ENCODE data around the gene ETV6. TPM values are rescaled to one million over a fixed set of nuclear protein-coding genes. Genes with fewer than 3 reads are reported as not detected.

The ETV6 gene
- total RNA-seq, 3 donors from 2014 or later: 17.8 to 58.7 (median 45.2) TPM

- peaks cover 0 to 10% of the 10 kb centered on the region in 2 donors for H3K4me1 ChIP-seq
- H3K27me3 ChIP-seq: no peaks in the 10 kb centered on the region
- H3K27ac ChIP-seq: no peak overlapping the region
- no peaks in the 10 kb centered on the region for H3K9me3 ChIP-seq
- H3K36me3 ChIP-seq: no peaks in the 10 kb centered on the region
- TF ChIP-seq CTCF (IDR thresholded peaks at IDR 0.05): no peak
- no peak for TF ChIP-seq POLR2A (IDR thresholded peaks at IDR 0.05)
- no peak for TF ChIP-seq POLR2AphosphoS5 (IDR thresholded peaks at IDR 0.05)
- intact Hi-C loops (cut with DNase I; ENCODE audit: low total_unique reads): no loop called here
- DNase-seq (ENCODE audit: low spot score in 2 of 2): no peak
- H3K4me3 ChIP-seq: no peak overlapping the region
Measured at GRCh38 chr12:11819643-11820042, 170.2 kb downstream of the ETV6 start.

- H3K4me3 ChIP-seq: no peak overlapping the region
- no peaks in the 10 kb centered on the region for H3K27me3 ChIP-seq
- no peak for DNase-seq (ENCODE audit: low spot score in 2 of 2)
- no peaks in the 10 kb centered on the region for H3K36me3 ChIP-seq
- intact Hi-C loops (cut with DNase I; ENCODE audit: low total_unique reads): no loop called here
- TF ChIP-seq POLR2A (IDR thresholded peaks at IDR 0.05) (no peak), POLR2AphosphoS5 (IDR thresholded peaks at IDR 0.05) (no peak), CTCF (IDR thresholded peaks at IDR 0.05) (no peak)
- H3K9me3 ChIP-seq: no peaks in the 10 kb centered on the region
- no peak overlapping the region for H3K27ac ChIP-seq
- H3K4me1 ChIP-seq: peaks cover 0 to 10% of the 10 kb centered on the region in 2 donors
Measured at GRCh38 chr12:11820476-11820875, 171.0 kb downstream of the ETV6 start.

GRCh38 chr12:11821386-11822080, 172.1 kb downstream of the ETV6 start:
- Histone ChIP-seq H3K9me3 (no peaks in the 10 kb centered on the region), H3K27ac (peak overlapping the region; percentile 60 to 62), H3K27me3 (no peaks in the 10 kb centered on the region), H3K4me1 (peaks cover 0 to 10% of the 10 kb centered on the region in 2 donors), H3K36me3 (no peaks in the 10 kb centered on the region), H3K4me3 (no peak overlapping the region)
- no peak for DNase-seq (ENCODE audit: low spot score in 2 of 2)
- TF ChIP-seq POLR2A (IDR thresholded peaks at IDR 0.05) (no peak), CTCF (IDR thresholded peaks at IDR 0.05) (no peak), POLR2AphosphoS5 (IDR thresholded peaks at IDR 0.05) (no peak)
- intact Hi-C loops (cut with DNase I; ENCODE audit: low total_unique reads): no loop called here

GRCh38 chr12:11822081-11822834, 172.8 kb downstream of the ETV6 start:
- H3K27me3 ChIP-seq: no peaks in the 10 kb centered on the region
- H3K4me1 ChIP-seq: peaks cover 0 to 10% of the 10 kb centered on the region in 2 donors
- intact Hi-C loops (cut with DNase I; ENCODE audit: low total_unique reads): no loop called here
- no peak overlapping the region for H3K4me3 ChIP-seq
- TF ChIP-seq POLR2AphosphoS5 (IDR thresholded peaks at IDR 0.05): no peak
- TF ChIP-seq CTCF (IDR thresholded peaks at IDR 0.05): no peak
- TF ChIP-seq POLR2A (IDR thresholded peaks at IDR 0.05): no peak
- no peak for DNase-seq (ENCODE audit: low spot score in 2 of 2)
- no peaks in the 10 kb centered on the region for H3K9me3 ChIP-seq
- H3K36me3 ChIP-seq: no peaks in the 10 kb centered on the region
- peak overlapping the region; percentile 60 to 62 for H3K27ac ChIP-seq

GRCh38 chr12:11823043-11823442, 173.6 kb downstream of the ETV6 start:
- no peak for TF ChIP-seq CTCF (IDR thresholded peaks at IDR 0.05)
- no peak for TF ChIP-seq POLR2AphosphoS5 (IDR thresholded peaks at IDR 0.05)
- TF ChIP-seq POLR2A (IDR thresholded peaks at IDR 0.05): no peak
- no peak for DNase-seq (ENCODE audit: low spot score in 2 of 2)
- H3K9me3 ChIP-seq: no peaks in the 10 kb centered on the region
- H3K36me3 ChIP-seq: no peaks in the 10 kb centered on the region
- H3K27me3 ChIP-seq: no peaks in the 10 kb centered on the region
- intact Hi-C loops (cut with DNase I; ENCODE audit: low total_unique reads): no loop called here
- peaks cover 0 to 10% of the 10 kb centered on the region in 2 donors for H3K4me1 ChIP-seq
- peak overlapping the region in 1 of 2 donors; percentile 60 for H3K27ac ChIP-seq
- H3K4me3 ChIP-seq: no peak overlapping the region
